Measurements from ENCODE around the gene MYO7B.

MYO7B gene

GRCh38 chr2:127611076-127611925 lies 75.8 kb downstream of the MYO7B start:
- DNase-seq: no peak

- DNase-seq: no peak
Measured at GRCh38 chr2:127612111-127612822, 76.8 kb downstream of the MYO7B start.

- DNase-seq: no peak
Measured at GRCh38 chr2:127614246-127614645, 78.8 kb downstream of the MYO7B start.

GRCh38 chr2:127614731-127615130 lies 79.2 kb downstream of the MYO7B start:
- DNase-seq: no peak

GRCh38 chr2:127615511-127616166 lies 80.2 kb downstream of the MYO7B start:
- no peak for DNase-seq

GRCh38 chr2:127618551-127619202 lies 83.2 kb downstream of the MYO7B start:
- DNase-seq: no peak

- DNase-seq: no peak
Measured at GRCh38 chr2:127619203-127619590, 83.7 kb downstream of the MYO7B start.

- no peak for DNase-seq
Measured at GRCh38 chr2:127619877-127620705, 84.6 kb downstream of the MYO7B start.

- DNase-seq: peak; percentile 21
Measured at GRCh38 chr2:127620866-127621265, 85.4 kb downstream of the MYO7B start.

GRCh38 chr2:127621981-127622431 lies 86.5 kb downstream of the MYO7B start:
- no peak for DNase-seq

GRCh38 chr2:127622561-127623387 lies 87.3 kb downstream of the MYO7B start:
- DNase-seq: no peak

- no peak for DNase-seq
Measured at GRCh38 chr2:127623388-127624319, 88.2 kb downstream of the MYO7B start.

GRCh38 chr2:127624320-127624755 lies 88.9 kb downstream of the MYO7B start:
- DNase-seq: no peak

- no peak for DNase-seq
Measured at GRCh38 chr2:127624756-127625571, 89.5 kb downstream of the MYO7B start.

GRCh38 chr2:127625572-127625951 lies 90.1 kb downstream of the MYO7B start:
- DNase-seq: no peak

- DNase-seq: no peak
Measured at GRCh38 chr2:127626175-127626574, 90.7 kb downstream of the MYO7B start.

GRCh38 chr2:127626917-127627739 lies 91.6 kb downstream of the MYO7B start:
- DNase-seq: no peak

Data from suppressor macrophage treated with lipopolysaccharide for 4 hours (primary cell).